ENCODE results near the gene PLCB3. TPM values are rescaled to one million over a fixed set of nuclear protein-coding genes. Genes with fewer than 3 reads are reported as not detected.
A peak's percentile ranks its signal among the peaks of the same experiment; 100 is the strongest.

The PLCB3 gene
- total RNA-seq, 1 experiment from 2014 or later: 41.2 TPM

- ChIA-PET POLR2A (interaction anchor here (0.6 to 0.7 kb wide), 2 partner anchors 16 to 54 kb away, joined by 3 to 5 read pairs; no protein-coding TSS in a partner anchor), CTCF (interaction anchor here (0.6 to 1.7 kb wide), 10 partner anchors 9 to 399 kb away, joined by 3 to 16 read pairs (median 5); partner anchors contain the start of genes BAD, FERMT3, KCNK4 and PRDX5)
- H3K27me3 ChIP-seq (ENCODE audit: control insufficient read depth, insufficient read depth, low read length): no peaks in the 10 kb centered on the region; the same call in 1 of the 2 replicates
- intact Hi-C loops (cut with micrococcal nuclease; ENCODE audit: unreplicated experiment) (loop anchor here (10.0 kb wide), 1 partner anchor 55 kb away; the partner anchor contains the start of genes FKBP2 and PPP1R14B), in situ Hi-C loops (cut with HindIII; ENCODE audit: low pct_unique_long_range_greater_than_20kb, low sequenced_read_pairs) (no loop called here)
- H3K4me3 ChIP-seq (ENCODE audit: low read depth in 2 of 2, low read length in 2 of 2): peak within 1 kb of the TSS; percentile 31 to 50
- H3K27ac ChIP-seq (ENCODE audit: low read length): 0 out of 2 replicates have a peak within 1 kb of the TSS, but pooled peaks have one; percentile 32
- no peaks in the 10 kb centered on the region for H3K9me3 ChIP-seq (ENCODE audit: control insufficient read depth, insufficient read depth, low read depth, low read length)
- ATAC-seq (no peak), DNase-seq (ENCODE audit: low read depth, low spot score) (no peak)
- peaks cover 10% of the 10 kb centered on the region for H3K4me1 ChIP-seq (ENCODE audit: control insufficient read depth, insufficient read depth, low read length)
- no peak for TF ChIP-seq POLR2AphosphoS5 (IDR thresholded peaks at IDR 0.05; ENCODE audit: low read depth, low read length)
- TF ChIP-seq, protein P1, sequence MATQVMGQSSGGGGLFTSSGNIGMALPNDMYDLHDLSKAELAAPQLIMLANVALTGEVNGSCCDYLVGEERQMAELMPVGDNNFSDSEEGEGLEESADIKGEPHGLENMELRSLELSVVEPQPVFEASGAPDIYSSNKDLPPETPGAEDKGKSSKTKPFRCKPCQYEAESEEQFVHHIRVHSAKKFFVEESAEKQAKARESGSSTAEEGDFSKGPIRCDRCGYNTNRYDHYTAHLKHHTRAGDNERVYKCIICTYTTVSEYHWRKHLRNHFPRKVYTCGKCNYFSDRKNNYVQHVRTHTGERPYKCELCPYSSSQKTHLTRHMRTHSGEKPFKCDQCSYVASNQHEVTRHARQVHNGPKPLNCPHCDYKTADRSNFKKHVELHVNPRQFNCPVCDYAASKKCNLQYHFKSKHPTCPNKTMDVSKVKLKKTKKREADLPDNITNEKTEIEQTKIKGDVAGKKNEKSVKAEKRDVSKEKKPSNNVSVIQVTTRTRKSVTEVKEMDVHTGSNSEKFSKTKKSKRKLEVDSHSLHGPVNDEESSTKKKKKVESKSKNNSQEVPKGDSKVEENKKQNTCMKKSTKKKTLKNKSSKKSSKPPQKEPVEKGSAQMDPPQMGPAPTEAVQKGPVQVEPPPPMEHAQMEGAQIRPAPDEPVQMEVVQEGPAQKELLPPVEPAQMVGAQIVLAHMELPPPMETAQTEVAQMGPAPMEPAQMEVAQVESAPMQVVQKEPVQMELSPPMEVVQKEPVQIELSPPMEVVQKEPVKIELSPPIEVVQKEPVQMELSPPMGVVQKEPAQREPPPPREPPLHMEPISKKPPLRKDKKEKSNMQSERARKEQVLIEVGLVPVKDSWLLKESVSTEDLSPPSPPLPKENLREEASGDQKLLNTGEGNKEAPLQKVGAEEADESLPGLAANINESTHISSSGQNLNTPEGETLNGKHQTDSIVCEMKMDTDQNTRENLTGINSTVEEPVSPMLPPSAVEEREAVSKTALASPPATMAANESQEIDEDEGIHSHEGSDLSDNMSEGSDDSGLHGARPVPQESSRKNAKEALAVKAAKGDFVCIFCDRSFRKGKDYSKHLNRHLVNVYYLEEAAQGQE (IDR thresholded peaks at IDR 0.05; ENCODE audit: insufficient read depth in 1 of 2, low read depth in 2 of 2, low read length in 1 of 2): no peak
- no TSS peak for BruUV-seq (replicated peaks)
- no peaks in the 10 kb centered on the region for H3K36me3 ChIP-seq (ENCODE audit: control insufficient read depth, insufficient read depth, low read length)
Observed at GRCh38 chr11:64299847-64300648, 48.7 kb downstream of the PLCB3 start, which contains the start of gene CATSPERZ. CATSPERZ (plus strand) TSS chr11:64300358; CDS start chr11:64300411, 53 bp downstream.

DNA sequence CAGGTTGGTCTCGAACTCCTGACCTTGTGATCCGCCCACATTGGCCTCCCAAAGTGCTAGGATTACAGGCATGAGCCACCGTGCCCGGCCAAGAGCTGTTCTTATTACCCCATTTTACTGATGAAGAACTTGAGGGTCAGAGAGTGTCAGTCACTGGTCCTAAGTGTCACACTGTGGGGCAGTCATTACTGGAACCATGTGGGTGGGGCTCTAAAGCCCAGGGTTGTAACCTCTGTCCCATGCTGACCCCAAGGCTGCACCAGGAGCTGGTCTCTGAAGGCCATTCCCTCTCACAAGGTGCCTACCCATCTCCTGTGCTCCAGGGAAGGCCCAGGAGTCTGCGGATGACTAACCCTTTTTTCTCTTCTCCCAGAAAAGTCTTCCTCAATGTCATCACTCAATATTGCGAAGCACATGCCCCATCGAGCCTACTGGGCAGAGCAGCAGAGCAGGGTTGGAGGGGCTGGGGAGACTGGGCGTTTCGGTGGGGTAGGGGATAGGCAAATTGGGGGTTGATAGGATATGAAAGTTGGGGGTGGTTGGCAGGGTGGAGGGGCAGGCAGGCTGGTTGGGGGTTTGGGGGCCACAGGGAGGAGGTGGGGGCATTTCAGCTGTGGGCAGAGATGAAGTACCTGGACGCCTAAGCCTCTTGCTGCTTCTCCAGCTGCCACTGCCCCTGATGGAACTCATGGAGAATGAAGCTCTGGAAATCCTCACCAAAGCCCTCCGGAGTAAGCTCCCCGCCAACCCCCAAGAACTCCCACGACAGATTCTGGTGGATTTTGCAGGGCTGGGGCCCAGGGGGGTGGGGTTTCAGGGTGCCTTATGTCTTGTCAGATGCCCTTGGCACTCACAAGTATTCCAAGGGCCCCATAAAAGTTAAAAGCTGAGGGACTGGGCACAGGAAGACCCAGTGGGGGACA, 52.0 kb downstream of the PLCB3 start:
- Histone ChIP-seq H3K27ac (ENCODE audit: low read length) (peak overlapping the region; percentile 95), H3K27me3 (ENCODE audit: control insufficient read depth, insufficient read depth, low read length) (no peaks in the 10 kb centered on the region), H3K4me1 (ENCODE audit: control insufficient read depth, insufficient read depth, low read length) (peaks cover 15% of the 10 kb centered on the region), H3K4me3 (ENCODE audit: low read depth in 2 of 2, low read length in 2 of 2) (no peak overlapping the region), H3K9me3 (ENCODE audit: control insufficient read depth, insufficient read depth, low read depth, low read length) (no peaks in the 10 kb centered on the region), H3K36me3 (ENCODE audit: control insufficient read depth, insufficient read depth, low read length) (no peaks in the 10 kb centered on the region)
- no peak for DNase-seq (ENCODE audit: low read depth, low spot score)
- TF ChIP-seq TCF7L2 (IDR thresholded peaks at IDR 0.05; ENCODE audit: low read depth, low read length): no peak
- no peak for TF ChIP-seq SIN3A (IDR thresholded peaks at IDR 0.05; ENCODE audit: borderline replicate concordance, insufficient read depth, low read depth, low read length)
- TF ChIP-seq, protein P1 (IDR thresholded peaks at IDR 0.05; ENCODE audit: insufficient read depth in 1 of 2, low read depth in 2 of 2, low read length in 1 of 2): no peak
- TF ChIP-seq CTCF (IDR thresholded peaks at IDR 0.05): no peak
- no peak for TF ChIP-seq POLR2AphosphoS5 (IDR thresholded peaks at IDR 0.05; ENCODE audit: low read depth, low read length)
- POLR2A ChIA-PET: interaction anchor here (1.5 kb wide), 1 partner anchor 18 kb away, joined by 10 read pairs; the partner anchor contains the start of gene GPR137
- CTCF ChIA-PET: interaction anchor here (0.5 to 2.3 kb wide), 8 partner anchors 14 to 52 kb away, joined by 3 to 25 read pairs (median 4); partner anchors contain the start of genes BAD, GPR137, PRDX5 and TRMT112
- ATAC-seq: no peak
- in situ Hi-C loops (cut with HindIII; ENCODE audit: low pct_unique_long_range_greater_than_20kb, low sequenced_read_pairs): no loop called here
- intact Hi-C loops (cut with micrococcal nuclease; ENCODE audit: unreplicated experiment): loop anchor here (10.0 kb wide), 1 partner anchor 59 kb away; the partner anchor contains the start of genes FKBP2 and PPP1R14B
- BruUV-seq (replicated peaks): no TSS peak

All from Panc1 (cell line).